ENCODE results near the gene PACSIN2.

- TF ChIP-seq CTCF (IDR thresholded peaks at IDR 0.05; ENCODE audit: insufficient read depth, low read length, poor library complexity, severe bottlenecking): no peak
- no peak for TF ChIP-seq EZH2phosphoT487 (conservative IDR thresholded peaks at IDR 0.05; ENCODE audit: low read length)
These were observed 77.6 kb downstream of the PACSIN2 start for GRCh38 chr22:42937164-42937843.
